HCT116 (cell line): Measurements from ENCODE around the gene CAPNS1. TPM values are rescaled to one million over a fixed set of nuclear protein-coding genes. Genes with fewer than 3 reads are reported as not detected.

Source experiments
- ATAC-seq: fragments of 200-7000 bp; cut with Tn5 transposase; 2 replicates; pipeline ENCODE4 v1.9.1; 2020; ENCODE audit warnings: mild to moderate bottlenecking, moderate library complexity
- BruUV-seq: library from RNA; stranded (reverse); fragments of 400-500 nt; replicated peaks from 2 replicates; lab custom pipeline; 2021; lab: Mats Ljungman, UMichigan
- CTCF ChIA-PET: fragments of 300-600 bp; sonication (Branson Sonifier 250); formaldehyde crosslinking; loops from one replicate; lab custom pipeline; 2021; ENCODE audit warnings: antibody characterized with exemption; lab: Charles Lee
- POLR2A ChIA-PET: fragments of 300-600, 350-600 bp; sonication (Branson Sonifier 250); formaldehyde crosslinking; loops from one replicate; lab custom pipeline; 2021; ENCODE audit warnings: antibody characterized with exemption; lab: Charles Lee
- RAD21 ChIA-PET, 2 experiments: fragments of 300-600 bp; sonication (Branson Sonifier 250); formaldehyde crosslinking; loops; one replicate each; lab custom pipeline; 2023; ENCODE audit warnings: low total read pairs in 2 of 2; ENCODE audit not compliant: uncharacterized antibody in 2 of 2, unreplicated experiment in 2 of 2, low non-redundant PET in 1 of 2; lab: Charles Lee
- DNase-seq: peaks from one replicate; pipeline ENCODE4 v3.0.0-alpha.2; 2010; ENCODE audit warnings: low read depth, low spot score
- H2AFZ ChIP-seq: fragments of 200-600 bp; shearing (Covaris generic), sonication (generic); 2 replicates; pipeline ENCODE4 v1.6.1; 2017; ENCODE audit warnings: low read depth, mixed run types, mixed read lengths, antibody characterized with exemption, low read length; ENCODE audit not compliant: poor library complexity, severe bottlenecking
- H3K27ac ChIP-seq: 2 replicates; pipeline ENCODE4 v1.5.1; 2012; ENCODE audit warnings: low read depth, low read length
- H3K27me3 ChIP-seq: fragments of 200-600 bp; sonication (generic); 2 replicates; pipeline ENCODE4 v1.6.1; 2016; ENCODE audit warnings: mixed run types, low read length, mixed read lengths; ENCODE audit not compliant: insufficient read depth
- H3K36me3 ChIP-seq, 2 experiments: fragments of 200-500 bp in 1 of 2; fragments of 200-600 bp in 1 of 2; sonication (Bioruptor generic) in 1 of 2; sonication (generic) in 1 of 2; 2 replicates each; pipeline versions ENCODE4 v1.5.1 to v1.6.1; 2014 to 2016; ENCODE audit warnings: low read length in 2 of 2, inconsistent platforms in 1 of 2, mixed read lengths in 1 of 2, mixed run types in 1 of 2; ENCODE audit not compliant: insufficient read depth in 2 of 2, control insufficient read depth in 1 of 2
- H3K4me1 ChIP-seq, 2 experiments: fragments of 200-600 bp in 1 of 2; sonication (generic) in 1 of 2; 2 replicates each; pipeline versions ENCODE4 v1.5.1 to v1.6.1; 2012 to 2017; ENCODE audit warnings: low read length in 2 of 2, inconsistent platforms in 1 of 2, mild to moderate bottlenecking in 1 of 2, mixed read lengths in 1 of 2, mixed run types in 1 of 2, moderate library complexity in 1 of 2; ENCODE audit not compliant: insufficient read depth in 2 of 2, control insufficient read depth in 1 of 2
- H3K4me2 ChIP-seq: fragments of 200-600 bp; sonication (generic); 2 replicates; pipeline ENCODE4 v1.6.1; 2017; ENCODE audit warnings: mixed run types, low read length, mixed read lengths
- H3K4me3 ChIP-seq, 2 experiments: fragments of 200-600 bp in 1 of 2; sonication (generic) in 1 of 2; replicated peaks in 1 of 2; 2 replicates each; pipeline ENCODE4 v1.5.1; 2011 to 2016; ENCODE audit warnings: low read length in 2 of 2, control low read depth in 1 of 2, low read depth in 1 of 2, mild to moderate bottlenecking in 1 of 2, mixed read lengths in 1 of 2, mixed run types in 1 of 2
- H3K79me2 ChIP-seq: fragments of 200-600 bp; sonication (generic); 2 replicates; pipeline ENCODE4 v1.6.1; 2017; ENCODE audit warnings: mild to moderate bottlenecking, mixed run types, low read length, moderate library complexity, mixed read lengths; ENCODE audit not compliant: insufficient read depth
- H3K9ac ChIP-seq: fragments of 200-600 bp; sonication (generic); 2 replicates; pipeline ENCODE4 v1.6.1; 2016; ENCODE audit warnings: low read length, mixed read lengths
- H3K9me2 ChIP-seq: fragments of 200-600 bp; sonication (generic), shearing (Covaris generic); 2 replicates; pipeline ENCODE4 v1.6.1; 2017; ENCODE audit warnings: mixed run types, mild to moderate bottlenecking, moderate library complexity; ENCODE audit not compliant: insufficient read depth
- H3K9me3 ChIP-seq, 2 experiments: fragments of 200-500 bp in 1 of 2; fragments of 200-600 bp in 1 of 2; sonication (Bioruptor generic) in 1 of 2; sonication (generic) in 1 of 2; 2 replicates each; pipeline ENCODE4 v1.6.1; 2014 to 2017; ENCODE audit warnings: low read length in 2 of 2, mixed read lengths in 2 of 2, inconsistent platforms in 1 of 2, low read depth in 1 of 2, mild to moderate bottlenecking in 1 of 2, mixed run types in 1 of 2, moderate library complexity in 1 of 2; ENCODE audit not compliant: control insufficient read depth in 1 of 2, insufficient read depth in 1 of 2
- H4K20me1 ChIP-seq: fragments of 200-600 bp; sonication (generic), shearing (Covaris generic); 2 replicates; pipeline ENCODE4 v1.6.1; 2017; ENCODE audit warnings: mixed run types, mild to moderate bottlenecking, moderate library complexity; ENCODE audit not compliant: insufficient read depth
- CEBPB ChIP-seq: IDR thresholded peaks from 2 replicates; pipeline ENCODE4 v1.6.1; 2012; ENCODE audit warnings: low read depth
- CTCF ChIP-seq, 3 experiments: fragments of 200-600 bp in 1 of 3; sonication (generic) in 1 of 3; IDR thresholded peaks in 2 of 3; conservative IDR thresholded peaks in 1 of 3; 2 replicates each; pipeline ENCODE4 v1.5.1; 2012 to 2017; ENCODE audit warnings: low read depth in 2 of 3, low read length in 2 of 3, antibody characterized with exemption in 1 of 3, borderline replicate concordance in 1 of 3, control low read depth in 1 of 3, mild to moderate bottlenecking in 1 of 3, mixed read lengths in 1 of 3, mixed run types in 1 of 3, moderate library complexity in 1 of 3; ENCODE audit not compliant: insufficient read depth in 1 of 3
- EZH2phosphoT487 ChIP-seq: fragments of 200-600 bp; IDR thresholded peaks from 2 replicates; pipeline ENCODE4 v1.6.1; 2018; ENCODE audit warnings: antibody characterized with exemption, borderline replicate concordance
- JUND ChIP-seq: IDR thresholded peaks from 2 replicates; pipeline ENCODE4 v1.6.1; 2012
- POLR2AphosphoS5 ChIP-seq: IDR thresholded peaks from 2 replicates; pipeline ENCODE4 v1.6.1; 2011; ENCODE audit warnings: mild to moderate bottlenecking, low read depth, low read length, moderate library complexity
- RAD21 ChIP-seq: IDR thresholded peaks from 2 replicates; pipeline ENCODE4 v1.6.1; 2012; ENCODE audit warnings: low read depth, mild to moderate bottlenecking
- SRF ChIP-seq: IDR thresholded peaks from 2 replicates; pipeline ENCODE4 v1.6.1; 2012; ENCODE audit warnings: low read depth
- TCF7L2 ChIP-seq: IDR thresholded peaks from 2 replicates; pipeline ENCODE4 v1.7.0; 2011; ENCODE audit warnings: borderline replicate concordance, inconsistent platforms; ENCODE audit not compliant: insufficient read depth, insufficient read length; ENCODE audit errors: extremely low read depth
- ZFX ChIP-seq: fragments of 450-650 bp; IDR thresholded peaks from 2 replicates; pipeline ENCODE4 v1.6.1; 2017
- ZNF274 ChIP-seq: fragments of 200-500 bp; sonication (Bioruptor generic); IDR thresholded peaks from 2 replicates; pipeline ENCODE4 v1.6.1; 2014; ENCODE audit warnings: mild to moderate bottlenecking, low read depth, low read length, inconsistent platforms
- intact Hi-C: fragments of 100-400 bp; cut with micrococcal nuclease; formaldehyde crosslinking; loops from 2 replicates; pipeline ENCODE4 v1.10.0; 2022
- total RNA-seq: library from RNA; stranded (reverse); gene quantifications from one replicate; pipeline ENCODE4 v1.2.1, GENCODE V29; 2021; ENCODE audit not compliant: unreplicated experiment
- TF ChIP-seq, protein P1 (sequence below): IDR thresholded peaks from 2 replicates; pipeline ENCODE4 v1.6.1; 2011; ENCODE audit warnings: mild to moderate bottlenecking, low read length, moderate library complexity; ENCODE audit not compliant: insufficient replicate concordance; ENCODE audit errors: extremely low read depth
- TF ChIP-seq, protein P2 (sequence below): IDR thresholded peaks from 2 replicates; pipeline ENCODE4 v1.6.1; 2012

Gene CAPNS1
- total RNA-seq, 1 experiment from 2014 or later: 621 TPM

DNA sequence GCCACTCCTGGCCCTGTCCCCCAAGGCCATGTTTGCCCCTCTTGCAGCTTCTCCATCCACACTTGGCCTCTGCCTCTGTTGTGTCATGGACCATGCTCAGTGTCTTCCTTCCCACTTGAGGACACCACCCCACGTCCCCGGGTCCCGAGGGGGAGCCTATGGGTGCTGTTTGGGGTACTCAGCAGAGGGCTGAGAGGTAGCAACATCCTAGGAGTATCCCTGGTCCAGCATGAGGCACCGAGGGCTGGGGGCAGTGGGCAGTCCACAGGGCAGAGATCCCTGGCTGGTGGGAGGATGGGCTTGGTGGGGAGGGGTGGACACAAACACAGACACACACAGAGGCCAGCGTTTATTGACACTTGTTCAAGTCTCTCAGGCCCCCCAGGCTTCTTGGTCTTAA lies 10.7 kb downstream of the CAPNS1 start:
- Histone ChIP-seq H3K27me3 (no peaks in the 10 kb centered on the region), H3K36me3 (peaks cover 28 to 53% of the 10 kb centered on the region in 2 experiments), H3K9ac (no peak overlapping the region), H2AFZ (no peak overlapping the region), H3K9me2 (no peaks in the 10 kb centered on the region), H3K9me3 (no peaks in the 10 kb centered on the region), H3K27ac (no peak overlapping the region), H4K20me1 (no peaks in the 10 kb centered on the region), H3K79me2 (peaks cover 25% of the 10 kb centered on the region), H3K4me2 (no peak overlapping the region), H3K4me3 (no peak overlapping the region), H3K4me1 (no peaks in the 10 kb centered on the region)
- no peak for DNase-seq
- POLR2A ChIA-PET: interaction anchor here (1.4 kb wide), 1 partner anchor 22 kb away, joined by 4 read pairs; no protein-coding TSS in a partner anchor
- RAD21 ChIA-PET: no interaction called here
- no TSS peak for BruUV-seq
- CTCF ChIA-PET: no interaction called here
- no peak for ATAC-seq
- no peak for TF ChIP-seq ZFX
- no peak for TF ChIP-seq TCF7L2
- no peak for TF ChIP-seq JUND
- TF ChIP-seq CTCF (IDR thresholded peaks at IDR 0.05 in 2 of 3, conservative IDR thresholded peaks at IDR 0.05 in 1 of 3; ENCODE audit: borderline replicate concordance in 1 of 3, insufficient read depth in 1 of 3, low read depth in 2 of 3, low read length in 2 of 3): no peak
- TF ChIP-seq ZNF274: no peak
- no peak for TF ChIP-seq POLR2AphosphoS5
- no peak for TF ChIP-seq CEBPB
- TF ChIP-seq SRF: no peak
- TF ChIP-seq, protein P1, sequence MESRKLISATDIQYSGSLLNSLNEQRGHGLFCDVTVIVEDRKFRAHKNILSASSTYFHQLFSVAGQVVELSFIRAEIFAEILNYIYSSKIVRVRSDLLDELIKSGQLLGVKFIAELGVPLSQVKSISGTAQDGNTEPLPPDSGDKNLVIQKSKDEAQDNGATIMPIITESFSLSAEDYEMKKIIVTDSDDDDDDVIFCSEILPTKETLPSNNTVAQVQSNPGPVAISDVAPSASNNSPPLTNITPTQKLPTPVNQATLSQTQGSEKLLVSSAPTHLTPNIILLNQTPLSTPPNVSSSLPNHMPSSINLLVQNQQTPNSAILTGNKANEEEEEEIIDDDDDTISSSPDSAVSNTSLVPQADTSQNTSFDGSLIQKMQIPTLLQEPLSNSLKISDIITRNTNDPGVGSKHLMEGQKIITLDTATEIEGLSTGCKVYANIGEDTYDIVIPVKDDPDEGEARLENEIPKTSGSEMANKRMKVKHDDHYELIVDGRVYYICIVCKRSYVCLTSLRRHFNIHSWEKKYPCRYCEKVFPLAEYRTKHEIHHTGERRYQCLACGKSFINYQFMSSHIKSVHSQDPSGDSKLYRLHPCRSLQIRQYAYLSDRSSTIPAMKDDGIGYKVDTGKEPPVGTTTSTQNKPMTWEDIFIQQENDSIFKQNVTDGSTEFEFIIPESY: no peak
- TF ChIP-seq, protein P2, sequence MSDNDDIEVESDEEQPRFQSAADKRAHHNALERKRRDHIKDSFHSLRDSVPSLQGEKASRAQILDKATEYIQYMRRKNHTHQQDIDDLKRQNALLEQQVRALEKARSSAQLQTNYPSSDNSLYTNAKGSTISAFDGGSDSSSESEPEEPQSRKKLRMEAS: no peak
- no peak for TF ChIP-seq EZH2phosphoT487
- no peak for TF ChIP-seq RAD21
- intact Hi-C loops: no loop called here
